GM19025 (cell line): ENCODE data around the gene ZSWIM1.
A peak's percentile ranks its signal among the peaks of the same experiment; 100 is the strongest.

Experiments
- ATAC-seq: cut with Tn5 transposase; IDR thresholded peaks from one replicate; pipeline ENCODE4 v1.9.1; 2021; ENCODE audit warnings: mild to moderate bottlenecking, low read depth, moderate library complexity; ENCODE audit not compliant: unreplicated experiment

ZSWIM1 gene

DNA sequence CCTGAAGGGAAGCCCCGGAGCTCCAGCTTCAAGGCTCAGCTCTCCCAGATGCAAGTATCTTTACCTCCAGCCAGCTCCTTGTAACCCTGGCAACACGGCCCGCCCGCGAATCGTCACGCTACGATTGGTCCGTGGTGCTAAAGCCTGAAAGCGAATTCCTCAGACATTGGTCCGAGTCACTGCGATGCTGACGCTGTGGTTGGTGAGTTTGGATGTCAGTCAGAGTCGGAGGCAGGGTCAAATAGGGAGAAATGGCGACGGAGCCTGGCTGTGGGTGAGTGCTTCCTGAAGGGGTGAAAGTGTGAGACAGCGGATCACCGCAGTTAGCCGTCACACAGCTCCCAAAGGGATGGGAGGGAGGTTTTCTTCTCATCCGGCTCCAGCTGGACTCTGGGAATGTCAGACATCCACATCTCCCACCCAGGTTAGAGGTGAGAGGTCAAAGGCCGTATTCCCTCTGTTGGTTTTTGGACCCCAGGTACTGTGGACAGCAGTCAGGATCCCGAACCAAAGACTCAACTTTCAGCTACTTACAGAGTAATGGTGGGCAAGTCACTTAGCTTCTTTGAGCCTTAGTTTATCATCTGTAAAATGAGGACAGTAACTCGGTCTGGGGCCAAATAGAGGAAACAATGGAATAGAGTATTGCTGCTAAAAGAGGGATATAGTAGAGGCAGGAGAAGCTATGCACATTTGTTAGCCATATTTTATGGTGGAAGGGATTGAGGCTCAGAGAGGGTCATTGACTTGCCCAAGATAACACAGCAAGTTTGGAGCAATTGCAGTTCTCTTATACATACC lies at the start of gene ZSWIM1:
Gene ZSWIM1, plus strand, starts transcription at position 240 of the 801 bp plus-strand sequence. CDS start 1,366 bp downstream, outside the sequence.
- peak; percentile 98 for ATAC-seq

DNA sequence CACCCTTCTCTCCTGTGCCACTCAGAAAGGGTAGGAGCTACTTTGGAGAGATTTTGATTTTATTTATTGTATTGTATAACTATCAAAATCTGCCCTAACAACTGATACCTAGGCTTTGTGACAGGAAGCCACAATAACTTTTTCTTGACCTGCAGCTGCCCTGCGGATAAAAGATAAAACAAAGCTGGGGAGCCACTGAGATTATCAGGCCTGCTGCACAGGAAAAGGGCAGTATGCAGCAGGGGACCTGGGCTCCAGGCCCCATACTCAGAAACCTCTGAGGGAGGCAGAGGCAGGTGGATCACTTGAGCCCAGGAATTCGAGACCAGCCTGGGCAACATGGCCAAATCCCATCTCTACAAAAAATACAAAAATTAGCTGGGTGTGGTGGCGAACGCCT lies 48.4 kb upstream of the ZSWIM1 start:
- no peak for ATAC-seq

GRCh38 chr20:45833030-45833882 lies 47.8 kb upstream of the ZSWIM1 start, which contains the start of gene SNX21:
Gene SNX21, plus strand, starts transcription at chr20:45833799. Its CDS starts 121 bp downstream, at chr20:45833920.
- ATAC-seq, result no peak

GRCh38 chr20:45833883-45834796 lies 46.9 kb upstream of the ZSWIM1 start:
- no peak for ATAC-seq

DNA sequence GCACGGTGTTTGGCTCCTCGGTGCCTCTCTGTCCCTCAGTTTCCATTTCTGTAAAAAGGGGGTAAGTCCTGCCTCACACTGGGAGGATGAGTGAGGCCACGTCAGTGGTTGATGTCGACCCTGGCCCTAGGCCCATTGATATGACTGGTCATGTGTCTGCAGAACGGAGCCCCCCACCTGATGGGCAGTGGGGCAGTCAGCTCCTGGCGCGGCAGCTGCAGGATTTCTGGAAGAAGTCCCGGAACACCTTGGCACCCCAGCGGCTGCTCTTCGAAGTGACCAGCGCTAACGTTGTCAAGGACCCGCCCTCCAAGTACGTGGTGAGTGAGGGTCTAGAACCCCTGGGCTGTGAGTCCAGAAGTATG lies 46.2 kb upstream of the ZSWIM1 start:
- no peak for ATAC-seq

- ATAC-seq, result no peak
Measured at GRCh38 chr20:45835329-45835765, 45.7 kb upstream of the ZSWIM1 start.

GRCh38 chr20:45835825-45836224 lies 45.2 kb upstream of the ZSWIM1 start:
- ATAC-seq, result no peak

- no peak for ATAC-seq
Measured at GRCh38 chr20:45836841-45837240, 44.2 kb upstream of the ZSWIM1 start.

- no peak for ATAC-seq
Measured at GRCh38 chr20:45840700-45841198, 40.3 kb upstream of the ZSWIM1 start.

- no peak for ATAC-seq
Measured at GRCh38 chr20:45841407-45842129, 39.5 kb upstream of the ZSWIM1 start.

DNA sequence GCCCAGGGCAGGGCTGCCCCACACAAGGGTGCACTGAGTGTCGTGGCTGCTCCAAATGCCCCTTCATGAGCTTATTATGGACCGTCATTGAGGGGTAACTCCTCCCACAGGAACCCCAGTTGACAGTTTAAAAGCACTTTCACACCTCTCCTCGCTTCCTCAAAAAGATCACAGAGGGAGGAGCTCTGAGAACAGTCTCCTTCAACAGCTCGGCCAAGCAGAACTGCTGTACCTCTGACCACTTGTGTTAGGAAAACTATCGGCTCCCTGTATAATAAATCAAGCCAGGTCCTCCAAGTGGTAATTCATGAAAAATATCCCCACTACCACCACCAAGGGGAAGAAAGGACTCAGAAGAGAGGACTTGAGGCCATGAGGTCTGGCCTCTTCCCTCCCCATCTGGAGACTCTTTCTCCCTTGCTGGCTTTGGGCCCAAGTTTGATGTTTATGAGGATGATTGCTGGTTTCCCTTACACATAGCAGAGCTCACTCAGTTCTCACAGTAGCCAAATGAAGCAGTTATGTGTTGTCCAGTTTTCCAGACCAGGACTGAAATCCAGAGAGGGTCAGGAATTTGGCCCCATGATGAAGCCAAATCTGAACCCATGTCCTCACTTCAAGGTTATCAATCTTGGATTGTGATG lies 38.7 kb upstream of the ZSWIM1 start:
- no peak for ATAC-seq

- no peak for ATAC-seq
Measured at GRCh38 chr20:45843506-45843905, 37.5 kb upstream of the ZSWIM1 start.

DNA sequence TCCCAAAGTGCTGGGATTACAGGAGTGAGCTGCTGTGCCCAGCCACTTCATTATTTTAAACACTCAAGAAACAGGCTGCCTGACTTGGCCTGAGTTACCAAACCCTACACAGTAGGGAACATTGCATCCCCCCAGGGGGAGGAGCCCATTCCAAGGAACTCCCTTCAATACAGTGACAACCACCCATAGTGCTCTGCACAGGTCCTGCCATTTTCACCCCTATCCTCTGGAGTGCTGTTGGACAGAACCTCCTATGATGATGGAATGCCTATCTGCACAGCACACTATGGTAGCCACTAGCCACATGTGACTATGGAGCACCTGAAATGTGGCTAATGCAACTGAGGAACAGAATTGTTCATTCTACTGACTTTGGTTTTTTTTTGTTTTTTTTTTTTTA lies 35.6 kb upstream of the ZSWIM1 start:
- ATAC-seq, result no peak

- ATAC-seq, result no peak
Measured at GRCh38 chr20:45848421-45848820, 32.6 kb upstream of the ZSWIM1 start.

DNA sequence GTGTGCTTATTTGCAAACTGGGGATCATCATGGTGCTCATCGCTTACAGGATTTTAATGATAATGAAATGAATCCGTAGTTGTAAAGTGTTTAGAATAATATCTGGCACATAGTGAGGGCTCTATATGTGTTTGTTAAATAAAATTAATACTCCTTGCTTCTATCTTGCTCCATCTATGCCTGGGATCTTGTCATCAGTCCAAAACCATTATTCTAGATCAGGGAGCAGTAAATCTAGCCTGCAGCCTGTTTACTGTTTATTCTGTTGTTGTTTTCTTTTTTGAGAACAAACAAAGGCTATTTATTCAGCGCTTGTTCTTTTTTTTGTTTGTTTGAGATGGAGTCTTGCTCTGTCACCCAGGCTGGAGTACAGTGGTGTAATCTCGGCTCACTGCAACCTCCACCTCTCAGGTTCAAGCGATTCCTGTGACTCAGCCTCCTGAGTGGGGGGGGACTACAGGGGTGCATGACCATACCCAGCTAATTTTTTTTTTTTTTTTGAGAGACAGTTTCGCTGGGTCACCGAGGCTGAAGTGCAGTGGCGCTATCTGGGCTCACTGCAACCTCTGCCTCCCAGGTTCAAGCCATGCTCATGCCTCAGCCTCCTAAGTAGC lies 32.0 kb upstream of the ZSWIM1 start:
- no peak for ATAC-seq

GRCh38 chr20:45850238-45850637 lies 30.8 kb upstream of the ZSWIM1 start:
- ATAC-seq, result no peak

GRCh38 chr20:45850926-45851325 lies 30.1 kb upstream of the ZSWIM1 start:
- ATAC-seq, result no peak

- ATAC-seq, result no peak
Measured at GRCh38 chr20:45851501-45851900, 29.5 kb upstream of the ZSWIM1 start.

- ATAC-seq, result no peak
Measured at GRCh38 chr20:45852326-45852725, 28.7 kb upstream of the ZSWIM1 start.
